Adrenal gland (tissue), 5 donors: ENCODE measurements around the gene ASCL2.

ENCODE experiments used
- CTCF ChIP-seq, 6 experiments: fragments of 450-650 bp in 4 of 6; fragments of 200-600 bp in 2 of 6; sonication (generic) in 1 of 6; IDR thresholded peaks; 1 replicate in 5 of 6; 2 replicates in 1 of 6; pipeline versions ENCODE4 v1.5.1 to v1.8.0; 2016 to 2021; ENCODE audit warnings: antibody characterized with exemption in 6 of 6, mild to moderate bottlenecking in 2 of 6, moderate library complexity in 1 of 6
- POLR2A ChIP-seq, 2 donors: fragments of 450-650 bp; IDR thresholded peaks; one replicate each; pipeline ENCODE4 v1.6.1; 2017; ENCODE audit warnings: antibody characterized with exemption in 2 of 2, mild to moderate bottlenecking in 2 of 2, moderate library complexity in 1 of 2
- donor health status: DM: no; HTN: no; CAD: no.

GRCh38 chr11:2258501-2259465 lies 11.6 kb downstream of the ASCL2 start:
- no peak for TF ChIP-seq CTCF (IDR thresholded peaks at IDR 0.05)
- TF ChIP-seq POLR2A (IDR thresholded peaks at IDR 0.05): no peak
